ENCODE data around the gene SLC1A2.

SLC1A2 gene

GRCh38 chr11:35358391-35358790 is 61.0 kb downstream of the SLC1A2 start:
- TF ChIP-seq TAF1 (IDR thresholded peaks at IDR 0.05; ENCODE audit: borderline replicate concordance, low read depth, low read length), result no peak
- TF ChIP-seq POLR2AphosphoS5 (IDR thresholded peaks at IDR 0.05; ENCODE audit: low read depth, low read length), result no peak
- TF ChIP-seq POLR2A (IDR thresholded peaks at IDR 0.05; ENCODE audit: low read depth, low read length), result no peak
- DNase-seq (ENCODE audit: insufficient read length), result no peak
- no peak for FAIRE-seq

- FAIRE-seq (no peak), DNase-seq (ENCODE audit: insufficient read length) (no peak)
- no peak for TF ChIP-seq TAF1 (IDR thresholded peaks at IDR 0.05; ENCODE audit: borderline replicate concordance, low read depth, low read length)
- TF ChIP-seq POLR2A (IDR thresholded peaks at IDR 0.05; ENCODE audit: low read depth, low read length), result no peak
Observed at GRCh38 chr11:35357923-35358322, 61.4 kb downstream of the SLC1A2 start.

- FAIRE-seq (peak; percentile 81), DNase-seq (ENCODE audit: insufficient read length) (no peak)
Observed at GRCh38 chr11:35355102-35355749, 64.1 kb downstream of the SLC1A2 start.

GRCh38 chr11:35354644-35355043 is 64.7 kb downstream of the SLC1A2 start:
- DNase-seq (ENCODE audit: insufficient read length) (no peak), FAIRE-seq (no peak)
- no peak for TF ChIP-seq TAF1 (IDR thresholded peaks at IDR 0.05; ENCODE audit: borderline replicate concordance, low read depth, low read length)
- TF ChIP-seq POLR2A (IDR thresholded peaks at IDR 0.05; ENCODE audit: low read depth, low read length), result no peak
- TF ChIP-seq POLR2AphosphoS5 (IDR thresholded peaks at IDR 0.05; ENCODE audit: low read depth, low read length), result no peak

More at GRCh38 chr11:35355102-35355749, 64.1 kb downstream of the SLC1A2 start:
- TF ChIP-seq POLR2AphosphoS5 (IDR thresholded peaks at IDR 0.05; ENCODE audit: low read depth, low read length), result no peak
- TF ChIP-seq TAF1 (IDR thresholded peaks at IDR 0.05; ENCODE audit: borderline replicate concordance, low read depth, low read length), result no peak
- no peak for TF ChIP-seq POLR2A (IDR thresholded peaks at IDR 0.05; ENCODE audit: low read depth, low read length)

GRCh38 chr11:35352077-35352888 is 67.1 kb downstream of the SLC1A2 start:
- DNase-seq (ENCODE audit: insufficient read length) (no peak), FAIRE-seq (peak; percentile 72)
- TF ChIP-seq POLR2AphosphoS5 (IDR thresholded peaks at IDR 0.05; ENCODE audit: low read depth, low read length) (no peak), TAF1 (IDR thresholded peaks at IDR 0.05; ENCODE audit: borderline replicate concordance, low read depth, low read length) (no peak), POLR2A (IDR thresholded peaks at IDR 0.05; ENCODE audit: low read depth, low read length) (no peak)

- FAIRE-seq (no peak), DNase-seq (ENCODE audit: insufficient read length) (no peak)
- TF ChIP-seq POLR2A (IDR thresholded peaks at IDR 0.05; ENCODE audit: low read depth, low read length) (no peak), TAF1 (IDR thresholded peaks at IDR 0.05; ENCODE audit: borderline replicate concordance, low read depth, low read length) (no peak), POLR2AphosphoS5 (IDR thresholded peaks at IDR 0.05; ENCODE audit: low read depth, low read length) (no peak)
Observed at GRCh38 chr11:35349897-35350296, 69.5 kb downstream of the SLC1A2 start.

- TF ChIP-seq TAF1 (IDR thresholded peaks at IDR 0.05; ENCODE audit: borderline replicate concordance, low read depth, low read length) (no peak), POLR2A (IDR thresholded peaks at IDR 0.05; ENCODE audit: low read depth, low read length) (no peak), POLR2AphosphoS5 (IDR thresholded peaks at IDR 0.05; ENCODE audit: low read depth, low read length) (no peak)
- DNase-seq (ENCODE audit: insufficient read length) (no peak), FAIRE-seq (no peak)
Observed at GRCh38 chr11:35348898-35349687, 70.3 kb downstream of the SLC1A2 start.

- FAIRE-seq (no peak), DNase-seq (ENCODE audit: insufficient read length) (no peak)
- no peak for TF ChIP-seq TAF1 (IDR thresholded peaks at IDR 0.05; ENCODE audit: borderline replicate concordance, low read depth, low read length)
- TF ChIP-seq POLR2A (IDR thresholded peaks at IDR 0.05; ENCODE audit: low read depth, low read length), result no peak
- no peak for TF ChIP-seq POLR2AphosphoS5 (IDR thresholded peaks at IDR 0.05; ENCODE audit: low read depth, low read length)
Observed at GRCh38 chr11:35347921-35348331, 71.4 kb downstream of the SLC1A2 start.

- DNase-seq (ENCODE audit: insufficient read length) (no peak), FAIRE-seq (no peak)
- TF ChIP-seq TAF1 (IDR thresholded peaks at IDR 0.05; ENCODE audit: borderline replicate concordance, low read depth, low read length) (no peak), POLR2AphosphoS5 (IDR thresholded peaks at IDR 0.05; ENCODE audit: low read depth, low read length) (no peak), POLR2A (IDR thresholded peaks at IDR 0.05; ENCODE audit: low read depth, low read length) (no peak)
Observed at GRCh38 chr11:35347173-35347878, 72.0 kb downstream of the SLC1A2 start.

GRCh38 chr11:35346472-35347156 is 72.7 kb downstream of the SLC1A2 start:
- no peak for TF ChIP-seq POLR2A (IDR thresholded peaks at IDR 0.05; ENCODE audit: low read depth, low read length)
- peak; percentile 42 for FAIRE-seq
- no peak for DNase-seq (ENCODE audit: insufficient read length)
